Body of pancreas (tissue), 4 donors: ENCODE results near the gene H19.

Experiments used
- CTCF ChIP-seq, 7 experiments: fragments of 450-650 bp in 4 of 7; fragments of 200-600 bp in 3 of 7; sonication (generic) in 3 of 7; IDR thresholded peaks; one replicate each; pipeline ENCODE4 v1.5.1; 2016 to 2019; ENCODE audit warnings: antibody characterized with exemption in 7 of 7
- POLR2A ChIP-seq, 3 donors: fragments of 450-650 bp; IDR thresholded peaks; one replicate each; pipeline ENCODE4 v1.6.1; 2016; ENCODE audit warnings: antibody characterized with exemption in 3 of 3, mild to moderate bottlenecking in 2 of 3

- TF ChIP-seq CTCF (IDR thresholded peaks at IDR 0.05) (no peak), POLR2A (IDR thresholded peaks at IDR 0.05) (no peak)
Observed at GRCh38 chr11:1979607-1980006, 18.0 kb downstream of the H19 start.
